A172 (cell line): ENCODE results near the gene ADAM12. TPM values are rescaled to one million over a fixed set of nuclear protein-coding genes. Genes with fewer than 3 reads are reported as not detected.
"Not testable (repeated sequence)": the region's sequence is repeated elsewhere in the genome, so short reads cannot be mapped to it uniquely, and the experiment has no call there.

Experiments
- DNase-seq: peaks from one replicate; pipeline ENCODE4 v3.0.0-alpha.2; 2015; ENCODE audit warnings: low spot score
- total RNA-seq: library from RNA; depleted of rRNA; stranded (reverse); fragments of >200 nt; shearing (Covaris generic); gene quantifications from 2 replicates; pipeline ENCODE4 v1.2.3, GENCODE V29; 2014

Gene ADAM12
- total RNA-seq, 1 experiment from 2014 or later, result 8.1 TPM

DNA sequence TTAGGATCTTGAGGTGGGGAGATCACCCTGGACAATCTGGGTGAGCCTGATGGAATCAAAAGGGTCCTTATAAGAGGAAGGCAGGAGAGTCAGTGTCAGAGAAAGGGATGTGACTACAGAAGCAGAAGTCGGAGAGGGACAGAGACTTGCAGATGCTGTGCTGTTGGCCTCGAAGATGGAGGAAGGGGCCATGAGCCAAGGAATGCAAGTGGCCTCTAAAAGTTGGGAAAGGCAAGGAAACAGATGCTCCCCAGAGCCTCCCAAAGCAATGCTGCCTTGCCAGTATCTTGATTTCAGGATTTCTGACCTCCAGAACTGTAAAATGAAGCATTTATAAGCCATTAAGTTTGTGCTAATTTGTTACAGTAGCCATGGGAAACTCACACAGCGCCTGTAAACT, 326.8 kb downstream of the ADAM12 start:
- no peak for DNase-seq

DNA sequence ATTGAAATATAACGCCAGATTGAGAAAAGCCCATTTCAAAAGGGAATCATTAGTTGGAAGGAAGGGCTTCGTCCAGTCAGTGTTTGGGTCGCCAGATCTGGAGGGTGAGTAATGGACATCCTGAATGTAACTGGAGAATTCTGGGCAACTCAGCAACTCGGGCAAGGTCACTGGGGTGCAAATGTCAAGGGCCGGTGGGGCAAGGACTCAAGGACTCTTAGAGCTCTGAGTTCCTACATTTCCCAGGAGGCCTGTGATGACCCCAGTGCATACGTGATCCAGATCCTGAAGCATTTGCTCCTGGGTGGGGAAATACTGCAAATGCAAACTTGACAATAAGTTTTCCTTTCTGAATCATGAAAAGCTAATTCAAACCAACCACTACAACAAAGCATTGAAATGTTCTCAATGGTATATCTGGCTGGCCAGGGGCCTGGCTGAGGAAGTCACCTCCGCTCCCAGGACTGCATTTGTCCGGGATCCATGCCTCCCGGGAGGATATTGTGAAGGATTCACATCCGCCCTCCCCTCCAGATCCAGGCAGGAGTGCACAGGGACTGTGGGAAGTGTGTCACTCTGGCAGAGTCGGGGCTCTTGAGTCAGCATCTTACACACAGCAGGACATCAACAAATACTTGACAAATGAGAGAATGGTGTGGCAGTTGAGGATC, 327.9 kb downstream of the ADAM12 start:
- DNase-seq, result peak; percentile 80

DNA sequence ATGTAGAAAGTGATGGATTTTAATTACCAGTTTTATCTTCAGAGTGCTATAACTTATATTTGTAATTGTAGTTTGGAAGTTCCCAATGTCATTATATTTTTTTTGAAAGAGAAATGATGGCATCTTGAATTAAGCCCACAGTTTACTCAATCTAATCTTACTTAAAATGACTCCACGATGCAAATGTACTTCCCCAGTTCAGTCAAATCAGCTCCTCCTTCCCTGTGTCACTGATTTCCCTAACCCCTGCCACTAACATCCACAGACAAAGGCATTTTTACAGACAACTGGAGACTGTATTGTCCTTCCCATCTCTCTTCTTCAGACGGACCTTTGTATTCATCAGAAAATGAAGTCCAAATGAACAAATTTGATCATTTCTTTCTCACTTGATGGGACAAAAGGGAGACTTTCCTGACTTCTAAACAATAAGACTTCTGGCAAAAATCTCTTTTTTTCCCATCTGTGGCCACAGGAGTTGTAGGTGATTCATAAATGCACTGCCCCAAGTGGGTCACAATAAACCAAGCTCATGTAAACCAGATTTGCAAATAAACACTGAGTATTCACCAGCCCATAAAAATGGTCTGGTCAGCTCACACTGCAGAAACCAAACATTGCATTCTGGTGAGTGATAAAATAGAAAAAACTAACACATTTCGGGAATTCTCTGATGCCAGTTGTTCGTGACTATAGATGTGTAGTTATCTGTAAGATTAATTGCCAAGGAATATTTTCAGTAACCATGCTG, 329.0 kb downstream of the ADAM12 start:
- peak; percentile 68 for DNase-seq

DNA sequence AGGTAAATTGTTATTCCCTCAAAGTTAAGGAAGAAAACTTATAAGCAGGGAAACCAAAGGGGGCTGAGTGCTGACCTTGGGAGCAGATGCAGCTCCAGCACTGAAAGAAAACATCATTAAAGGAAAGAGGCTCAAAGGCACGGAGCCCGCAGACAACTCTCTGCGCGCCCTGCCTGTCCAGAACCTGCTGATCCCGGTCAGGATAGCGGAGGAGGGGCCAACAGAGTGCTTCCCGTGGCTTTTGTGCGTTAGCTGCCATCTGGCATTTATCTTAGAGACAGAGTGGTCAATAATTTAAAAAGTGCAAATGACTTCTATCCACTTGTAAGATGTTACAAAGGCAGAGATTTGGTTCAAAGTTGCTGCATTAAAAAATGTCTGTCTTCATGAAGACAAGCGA, 329.8 kb downstream of the ADAM12 start:
- no peak for DNase-seq

DNA sequence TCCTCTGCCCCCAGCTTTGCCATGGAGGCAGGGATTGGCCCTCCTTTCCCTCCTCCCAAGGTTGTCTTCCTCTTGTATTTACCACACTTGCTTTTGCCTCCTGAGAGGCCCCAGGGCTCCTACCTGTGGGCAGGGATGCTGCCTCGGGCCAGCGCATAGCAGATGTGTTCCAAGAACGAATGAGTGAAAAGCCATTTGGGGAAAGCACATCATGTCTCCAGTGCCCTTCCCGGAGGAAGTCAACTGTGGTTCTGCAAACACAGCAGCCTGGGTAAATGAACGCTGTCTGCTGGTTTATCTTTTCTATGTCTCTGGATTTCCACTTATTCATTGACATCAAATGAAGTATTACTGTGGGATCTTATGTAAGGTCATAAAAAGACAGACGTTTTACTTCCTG, 330.2 kb downstream of the ADAM12 start:
- DNase-seq, result no peak

DNA sequence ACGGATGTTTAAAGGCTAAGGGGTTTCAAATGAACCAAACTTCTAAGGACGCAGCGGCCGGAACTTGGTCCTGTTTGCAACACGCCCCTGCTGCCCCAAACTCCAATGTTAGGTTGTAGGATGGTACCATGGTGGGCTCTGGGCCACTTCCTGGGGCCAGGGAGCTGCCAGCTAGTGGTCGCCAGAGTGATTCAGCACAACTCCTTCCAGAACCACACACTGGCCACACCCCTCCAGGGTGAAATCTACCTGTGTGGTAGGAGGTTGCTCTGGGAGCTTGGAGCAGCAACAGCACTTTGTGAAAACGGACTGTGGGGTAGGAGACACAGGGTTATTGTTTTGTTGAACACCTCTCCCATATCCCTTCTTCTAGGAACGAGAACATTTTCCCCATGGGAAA, 330.8 kb downstream of the ADAM12 start:
- DNase-seq, result no peak

DNA sequence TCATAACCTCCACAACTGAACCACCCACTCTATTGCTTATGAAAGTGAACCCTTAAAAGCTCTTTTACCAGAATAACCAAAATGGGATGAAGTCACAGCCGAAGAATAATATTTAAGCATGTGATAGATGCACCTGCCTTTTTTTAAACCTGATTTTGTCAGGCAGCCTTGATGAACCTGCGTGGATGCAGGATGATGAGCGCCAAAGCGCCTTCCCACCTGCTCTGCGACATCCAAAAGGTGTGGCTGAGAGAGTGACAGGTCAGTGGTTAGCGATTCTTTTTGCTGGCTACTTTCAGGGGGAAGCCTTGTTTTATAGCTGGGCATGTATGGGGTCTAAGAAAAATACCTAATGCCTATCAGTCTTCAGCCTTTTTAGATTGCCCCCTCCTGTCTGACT, 334.1 kb downstream of the ADAM12 start:
- DNase-seq, result no peak

DNA sequence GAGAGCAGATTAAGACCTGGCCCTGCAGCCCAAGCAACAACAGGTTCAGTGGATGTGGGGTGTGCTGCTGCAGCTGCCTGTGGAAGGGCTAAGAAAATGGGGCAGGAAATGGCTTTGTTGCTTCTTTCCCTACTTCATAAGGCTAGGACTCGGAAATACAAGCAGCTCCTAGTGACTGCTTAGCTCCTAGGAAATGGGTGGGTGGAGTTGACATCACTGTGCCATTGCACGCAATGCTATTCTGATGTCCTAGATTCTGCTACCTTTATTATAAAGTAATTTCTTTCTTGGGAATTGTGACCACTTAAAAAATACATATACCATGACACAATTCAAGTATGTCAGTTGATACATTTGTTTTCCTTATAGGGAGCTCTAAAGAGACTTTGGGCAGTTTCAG, 336.1 kb downstream of the ADAM12 start:
- no peak for DNase-seq

DNA sequence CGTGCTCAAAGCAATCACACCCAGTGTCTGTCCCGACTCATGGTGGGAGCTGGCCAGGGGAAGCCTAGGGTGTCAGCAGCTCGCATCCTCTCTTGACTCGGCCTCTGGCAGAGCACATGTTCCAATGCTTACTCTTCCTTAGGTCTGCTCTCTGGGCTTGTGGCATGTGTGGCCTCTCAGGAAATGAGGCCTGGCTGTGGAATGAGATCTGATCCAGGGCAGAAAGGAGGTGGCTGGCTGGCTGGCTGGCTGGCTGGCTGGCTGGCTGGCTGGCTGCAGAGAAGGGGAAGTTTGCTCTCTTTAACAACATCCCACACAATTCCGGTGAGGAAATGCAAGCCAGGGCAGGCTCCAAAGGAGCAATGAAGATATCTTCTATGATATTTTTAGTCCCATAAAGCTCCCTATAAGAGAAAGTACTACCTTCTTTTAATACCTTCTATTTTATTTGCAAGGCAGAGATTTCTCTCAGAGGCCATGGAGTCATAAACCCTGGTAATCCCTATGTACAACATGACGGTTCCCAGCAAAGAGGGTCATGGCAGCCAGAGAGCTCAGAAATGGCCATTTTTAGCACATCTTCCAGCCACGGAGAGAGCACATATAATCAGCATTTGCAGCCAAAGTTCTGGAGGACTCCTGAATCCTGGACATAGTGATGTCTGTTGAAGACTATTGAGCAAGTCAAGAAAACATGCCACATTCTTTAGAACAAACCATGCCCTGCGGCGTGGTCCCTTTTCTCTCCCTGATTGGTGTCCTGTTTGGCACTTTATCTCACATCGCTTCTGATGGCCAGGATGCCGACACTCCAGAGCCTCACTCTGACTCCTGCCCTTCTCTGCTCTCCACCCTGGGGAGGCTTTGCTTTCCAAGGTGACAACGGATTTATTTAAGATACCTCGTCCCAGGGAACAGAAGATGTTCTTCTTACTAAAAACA, 338.2 kb downstream of the ADAM12 start:
- no peak for DNase-seq

DNA sequence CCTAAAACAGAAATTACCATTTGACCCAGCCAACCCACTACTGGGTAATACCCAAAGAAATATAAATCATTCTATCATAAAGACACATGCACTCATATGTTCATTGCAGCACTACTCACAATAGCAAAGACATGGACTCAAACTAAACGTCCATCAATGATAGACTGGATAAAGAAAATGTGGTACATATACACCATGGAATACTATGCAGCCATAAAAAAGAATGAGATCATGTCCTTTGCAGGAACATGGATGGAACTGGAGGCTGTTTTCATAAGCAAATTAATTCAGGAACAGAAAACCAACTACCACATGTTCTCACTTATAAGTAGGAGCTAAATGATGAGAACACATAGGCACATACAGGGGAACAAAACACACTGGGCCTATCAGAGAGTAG, 340.5 kb downstream of the ADAM12 start:
- not testable (repeated sequence) for DNase-seq

DNA sequence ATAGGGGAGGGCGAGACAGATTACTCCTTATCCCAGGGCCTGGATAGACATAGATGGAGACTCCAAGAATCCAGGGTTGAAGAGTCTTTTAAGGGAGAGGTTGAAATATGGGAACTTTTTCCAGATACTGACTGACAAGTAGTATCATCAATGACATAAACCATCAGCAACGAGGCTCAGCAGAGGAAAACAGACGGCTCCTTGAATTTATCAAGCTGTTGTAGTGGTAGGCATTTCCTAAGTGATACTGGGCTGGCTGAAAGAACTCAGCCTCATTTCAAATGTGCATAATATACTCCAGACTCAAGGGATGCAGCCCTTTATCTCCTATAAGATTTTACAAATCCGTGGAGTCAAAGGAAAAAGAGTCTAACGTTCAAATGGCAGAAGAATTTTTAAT, 341.4 kb downstream of the ADAM12 start:
- no peak for DNase-seq

DNA sequence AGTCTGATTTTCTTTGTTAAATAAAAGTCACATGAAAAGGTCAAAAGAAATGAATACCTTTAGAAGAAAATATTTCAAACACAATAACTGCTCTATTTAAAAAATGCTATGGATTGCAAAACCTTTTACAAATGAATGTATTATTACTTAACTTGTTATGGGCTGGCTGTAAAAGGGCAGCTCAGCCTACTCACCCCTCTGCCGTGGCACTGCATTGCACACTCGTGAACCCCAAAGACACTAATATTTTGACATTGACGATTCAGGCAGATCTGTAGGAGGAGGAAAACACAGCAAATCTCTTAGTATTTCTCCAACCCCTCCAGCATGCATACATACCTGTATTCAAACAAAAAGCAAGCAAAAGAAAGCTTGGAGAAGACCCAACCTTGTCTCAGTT, 342.4 kb downstream of the ADAM12 start:
- no peak for DNase-seq

DNA sequence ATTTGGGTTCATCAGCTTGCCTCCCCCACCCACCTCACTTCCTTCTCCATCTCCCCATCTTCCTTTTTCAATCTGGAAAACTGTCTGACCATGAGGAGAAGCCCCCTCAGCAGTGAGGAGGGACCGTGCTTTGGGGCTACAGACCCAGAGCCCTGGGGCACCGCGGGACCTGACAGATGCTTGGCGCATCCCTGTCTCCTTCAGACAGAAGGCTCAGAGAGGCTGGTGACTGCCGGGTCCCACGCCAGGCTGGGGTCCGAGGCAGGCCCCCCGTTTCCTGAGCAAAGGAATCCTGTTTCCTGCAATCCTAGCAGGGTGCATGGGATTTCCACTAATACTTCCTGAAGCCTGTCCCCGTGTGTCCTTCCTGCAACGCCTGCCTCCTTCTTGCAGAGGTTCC, 344.9 kb downstream of the ADAM12 start:
- no peak for DNase-seq

DNA sequence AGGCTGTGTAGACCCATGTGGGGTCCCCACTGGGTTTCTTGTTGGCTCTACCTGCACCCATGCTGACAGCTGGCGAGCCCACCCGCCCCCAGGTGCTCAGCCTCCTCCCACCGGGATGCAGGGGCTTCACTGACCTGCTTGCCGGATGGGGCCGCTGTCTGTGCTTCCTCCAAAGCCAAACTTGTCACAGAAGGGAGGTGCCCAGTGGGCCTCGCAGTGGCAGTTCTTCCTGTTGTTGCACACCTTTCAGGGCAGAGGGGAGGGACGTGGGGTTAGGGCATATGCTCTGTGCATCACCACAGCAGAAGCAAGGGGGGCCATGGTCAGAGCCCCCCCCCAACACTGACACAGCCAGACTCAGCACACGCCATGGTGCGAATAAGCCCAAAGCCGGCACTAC, 345.4 kb downstream of the ADAM12 start:
- no peak for DNase-seq

DNA sequence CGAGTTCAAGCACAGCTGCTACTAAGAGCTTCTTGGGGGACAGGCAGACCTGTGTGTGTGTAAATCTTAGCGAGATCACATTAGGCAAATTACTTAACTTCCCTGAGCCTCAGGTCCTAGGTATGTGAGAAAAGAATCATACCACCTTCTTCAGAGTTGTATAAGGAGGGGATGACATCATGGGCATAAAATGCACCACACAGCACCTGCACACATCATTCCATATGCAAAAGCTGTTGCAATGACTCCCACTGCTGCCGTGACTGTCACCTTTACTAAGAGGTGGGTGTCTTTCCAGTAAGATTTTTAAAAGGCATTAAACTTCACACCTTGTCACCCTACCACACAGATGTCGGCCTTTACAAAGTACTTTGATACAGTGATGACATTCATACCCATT, 345.9 kb downstream of the ADAM12 start:
- DNase-seq, result no peak

DNA sequence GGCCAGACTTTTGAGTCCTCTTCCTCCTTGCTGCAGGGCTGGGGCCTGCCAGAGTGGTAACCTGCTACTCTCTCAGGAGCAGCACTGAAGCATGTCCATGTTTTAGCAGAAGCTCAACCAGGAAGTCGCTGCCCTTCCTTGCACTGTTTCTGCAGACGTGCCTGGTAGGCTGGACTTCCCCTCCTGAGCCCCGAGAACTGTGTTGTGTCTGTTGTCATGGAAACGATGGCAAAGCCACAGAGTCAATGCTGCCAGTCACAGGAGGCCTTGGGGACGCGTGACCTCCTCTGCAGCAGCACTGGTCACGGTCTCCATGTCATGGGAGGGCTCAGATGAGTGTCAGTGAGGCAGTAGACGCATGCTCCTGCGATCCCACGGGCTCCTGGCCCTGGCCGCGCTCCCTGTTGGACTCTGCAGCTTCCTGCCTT, 346.5 kb downstream of the ADAM12 start:
- DNase-seq, result peak; percentile 14

DNA sequence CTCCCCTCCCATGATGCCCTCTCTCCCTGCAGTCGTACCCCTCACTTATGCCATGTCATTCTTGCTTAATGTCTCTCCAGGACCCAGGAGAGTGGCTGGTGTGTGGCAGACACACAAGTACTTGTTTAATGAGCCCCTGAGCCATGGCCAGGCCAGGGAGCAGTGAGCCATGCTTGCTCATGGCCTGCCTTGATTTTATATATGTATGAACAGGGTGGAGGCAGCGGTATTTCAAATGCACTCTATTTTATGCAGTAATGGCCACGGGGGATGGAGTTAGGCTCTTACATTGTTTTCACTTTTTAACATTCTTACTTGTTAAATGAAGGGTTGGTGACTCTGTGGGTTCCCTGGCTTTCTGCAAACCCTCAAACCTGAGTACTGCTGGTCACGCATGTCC, 347.2 kb downstream of the ADAM12 start:
- no peak for DNase-seq

DNA sequence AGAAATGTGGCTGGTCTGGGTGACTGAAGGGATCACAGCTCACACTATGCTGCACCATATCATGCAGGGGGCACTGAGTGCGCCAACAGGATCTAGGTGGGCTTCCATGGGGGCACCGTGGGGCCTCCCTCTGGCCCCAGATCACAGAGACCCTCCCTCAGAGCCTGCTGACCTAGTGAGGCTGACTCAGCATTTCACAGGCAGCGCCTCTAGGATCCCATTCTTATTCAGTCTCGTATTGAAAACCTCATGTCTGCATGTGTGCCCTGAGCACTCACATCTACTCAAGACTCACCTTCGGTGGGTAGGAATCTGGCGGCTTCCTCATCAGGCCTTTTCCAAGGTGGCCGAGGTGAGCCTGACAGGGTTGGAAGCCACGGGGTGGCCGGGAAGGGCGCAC, 350.3 kb downstream of the ADAM12 start:
- DNase-seq, result no peak

DNA sequence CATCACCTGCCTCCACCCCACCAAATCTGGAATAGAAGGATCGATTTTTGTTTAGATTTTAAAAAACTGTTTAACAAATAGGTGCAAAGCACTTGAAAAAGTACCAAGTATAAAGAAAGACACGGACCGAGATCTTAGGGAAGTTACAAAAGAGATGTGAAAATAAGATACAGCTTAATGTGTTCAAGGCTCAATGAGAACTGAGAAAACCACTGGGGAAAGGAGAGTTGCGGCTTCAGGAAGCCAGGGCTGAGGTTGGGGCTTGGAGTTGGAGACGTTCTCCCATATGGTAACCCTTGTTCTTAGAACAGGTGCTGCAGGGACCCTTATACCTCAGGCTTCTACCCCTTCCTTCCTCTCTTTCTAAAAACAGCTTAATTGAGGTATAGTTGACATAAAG, 351.8 kb downstream of the ADAM12 start:
- DNase-seq, result no peak

DNA sequence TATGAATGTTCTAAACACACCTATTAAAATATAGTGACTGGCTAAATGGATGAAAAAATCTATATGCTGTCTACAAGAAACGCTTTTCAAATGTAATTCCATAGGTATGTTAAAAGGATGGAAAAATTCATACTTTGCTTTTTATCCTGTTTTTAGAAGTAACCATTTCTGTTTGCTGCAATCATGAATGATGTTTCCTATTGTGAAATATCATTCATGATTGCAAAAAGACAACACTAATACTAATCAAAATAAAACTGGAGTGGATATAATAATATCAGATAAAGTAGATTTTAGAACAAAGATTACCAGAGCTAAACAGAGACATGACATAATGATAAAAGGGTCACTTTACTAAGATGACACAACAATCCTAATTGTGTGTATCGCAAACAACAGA, 353.7 kb downstream of the ADAM12 start:
- DNase-seq, result no peak

DNA sequence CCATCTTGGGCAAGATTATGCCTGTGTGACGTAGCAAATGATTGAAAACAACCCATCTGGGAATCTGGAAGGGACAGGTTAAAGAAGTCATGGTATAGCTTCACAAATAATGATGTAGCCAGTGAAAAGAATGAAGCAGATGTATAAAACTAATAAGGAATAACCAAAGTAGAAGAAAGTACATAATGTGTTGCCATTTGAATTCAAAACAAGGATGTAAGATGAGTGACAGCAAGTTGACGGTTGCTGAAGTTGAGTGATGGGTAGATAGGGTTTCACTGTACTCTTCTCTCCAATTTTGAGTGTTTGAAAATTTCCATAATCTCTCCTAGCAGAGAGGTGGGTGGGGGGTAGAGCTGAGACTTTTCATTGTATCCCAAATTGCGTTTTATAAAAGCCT, 358.3 kb downstream of the ADAM12 start:
- no peak for DNase-seq

DNA sequence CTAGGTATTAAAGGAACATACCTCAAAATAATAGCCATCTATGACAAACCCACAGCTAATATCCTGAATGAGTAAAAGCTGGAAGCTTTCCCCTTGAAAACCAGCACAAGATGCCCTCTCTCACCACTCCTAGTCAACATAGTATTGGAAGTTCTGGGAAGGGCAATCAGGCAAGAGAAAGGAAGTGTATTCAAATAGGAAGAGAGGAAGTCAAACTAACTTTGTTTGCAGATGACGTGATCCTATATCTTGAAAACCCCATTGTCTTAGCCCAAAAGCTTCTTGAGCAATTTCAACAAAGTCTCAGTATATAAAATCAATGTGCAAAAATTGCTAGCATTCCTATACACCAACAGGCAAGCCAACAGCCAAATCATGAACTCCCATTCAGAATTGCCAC, 360.6 kb downstream of the ADAM12 start:
- no peak for DNase-seq

DNA sequence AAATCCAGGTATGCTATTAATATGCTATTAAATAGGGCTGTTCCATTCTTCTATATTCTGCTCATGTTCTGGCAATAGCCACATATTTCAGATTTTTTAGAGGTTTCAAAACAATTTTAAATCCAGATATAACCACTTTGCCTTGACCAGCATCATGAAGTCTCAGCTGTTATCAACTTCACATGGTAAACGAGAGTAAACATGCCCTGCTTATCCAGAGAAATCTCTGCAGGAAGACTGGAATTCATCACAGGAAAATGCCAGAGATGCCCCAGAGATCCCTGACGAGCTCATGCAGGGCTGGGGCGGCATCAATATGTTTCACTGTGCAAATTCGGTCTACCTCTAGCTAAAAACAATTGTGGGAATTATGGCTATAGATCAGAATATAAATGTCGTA, 365.4 kb downstream of the ADAM12 start:
- no peak for DNase-seq
